HepG2 (cell line): ENCODE measurements around the gene PMFBP1. TPM values are rescaled to one million over a fixed set of nuclear protein-coding genes. Genes with fewer than 3 reads are reported as not detected.

Experiments
- ATAC-seq: fragments of 200-7000 bp; cut with Tn5 transposase; 3 replicates; pipeline ENCODE4 v1.9.1; 2020; ENCODE audit warnings: mild to moderate bottlenecking, moderate library complexity
- BruUV-seq: library from RNA; stranded (reverse); fragments of 400-500 nt; replicated peaks from 2 replicates; lab custom pipeline; 2021; lab: Mats Ljungman, UMichigan
- CTCF ChIA-PET: fragments of 300-600 bp; formaldehyde crosslinking; extraction: SDS; loops from one replicate; lab custom pipeline; 2021; ENCODE audit warnings: low total read pairs, inconsistent platforms, low intra/inter-chr PET ratio; lab: Yijun Ruan, JAX
- POLR2A ChIA-PET: fragments of 350-600 bp; sonication (Branson Sonifier 250); formaldehyde crosslinking; loops from one replicate; lab custom pipeline; 2020; ENCODE audit warnings: antibody characterized with exemption, inconsistent platforms; lab: Yijun Ruan, JAX
- DNase-seq: peaks from one replicate; pipeline ENCODE4 v3.0.0-alpha.2; 2015; ENCODE audit warnings: low spot score
- FAIRE-seq: peaks from 3 replicates; lab custom pipeline; 2011; peaks lifted over from hg19 to GRCh38; lab: Jason Lieb, UNC
- H2AFZ ChIP-seq: one replicate; pipeline ENCODE4 v1.6.1; 2011; ENCODE audit warnings: low read length, inconsistent platforms
- H3K27ac ChIP-seq: fragments of 300-600 bp; 3 replicates; pipeline ENCODE4 v1.8.0; 2011; ENCODE audit warnings: mixed run types, mild to moderate bottlenecking, mixed read lengths, low read length, inconsistent platforms; ENCODE audit not compliant: insufficient read depth; ENCODE audit errors: extremely low read length
- H3K27me3 ChIP-seq, 2 experiments: fragments of 200-600 bp in 1 of 2; 2 replicates in 1 of 2; 3 replicates in 1 of 2; pipeline versions ENCODE4 v1.6.0 to v1.8.0; 2011; ENCODE audit warnings: low read length in 2 of 2, mild to moderate bottlenecking in 2 of 2, moderate library complexity in 2 of 2, inconsistent platforms in 1 of 2; ENCODE audit not compliant: insufficient read depth in 2 of 2, control insufficient read depth in 1 of 2
- H3K36me3 ChIP-seq, 2 experiments: fragments of 200-600 bp in 1 of 2; replicated peaks in 1 of 2; 2 replicates in 1 of 2; 3 replicates in 1 of 2; pipeline versions ENCODE4 v1.5.1 to v1.8.0; 2011; ENCODE audit warnings: low read length in 2 of 2, inconsistent platforms in 1 of 2; ENCODE audit not compliant: insufficient read depth in 2 of 2, control insufficient read depth in 1 of 2
- H3K4me1 ChIP-seq: 2 replicates; pipeline ENCODE4 v1.5.1; 2012; ENCODE audit warnings: low read length, inconsistent platforms; ENCODE audit not compliant: insufficient read depth
- H3K4me2 ChIP-seq: 2 replicates; pipeline ENCODE4 v1.6.0; 2011; ENCODE audit warnings: low read depth, low read length, inconsistent platforms
- H3K4me3 ChIP-seq, 3 experiments: fragments of 200-600 bp in 1 of 3; sonication (generic), shearing (Covaris generic) in 1 of 3; replicated peaks in 1 of 3; 2 replicates each; pipeline ENCODE4 v1.5.1; 2011 to 2016; ENCODE audit warnings: low read length in 3 of 3, inconsistent platforms in 2 of 3, low read depth in 2 of 3, mild to moderate bottlenecking in 2 of 3, control low read depth in 1 of 3, mixed read lengths in 1 of 3; ENCODE audit not compliant: insufficient read depth in 1 of 3
- H3K79me2 ChIP-seq: one replicate; pipeline ENCODE4 v1.6.1; 2011; ENCODE audit warnings: low read length, inconsistent platforms; ENCODE audit not compliant: insufficient read depth
- H3K9ac ChIP-seq: 2 replicates; pipeline ENCODE4 v1.6.0; 2011; ENCODE audit warnings: mild to moderate bottlenecking, low read depth, low read length, inconsistent platforms; ENCODE audit not compliant: insufficient read depth
- H3K9me3 ChIP-seq: 2 replicates; pipeline ENCODE4 v1.5.1; 2012; ENCODE audit warnings: mild to moderate bottlenecking, low read length
- H4K20me1 ChIP-seq: 2 replicates; pipeline ENCODE4 v1.6.0; 2011; ENCODE audit warnings: inconsistent platforms, mild to moderate bottlenecking, low read length, moderate library complexity; ENCODE audit not compliant: insufficient read depth
- ETV5 ChIP-seq: IDR thresholded peaks from 2 replicates; pipeline ENCODE4 v1.6.1; 2018; ENCODE audit warnings: missing biosample characterization, missing genetic modification reagents, inconsistent platforms, borderline replicate concordance
- KLF12 ChIP-seq: sonication (generic); formaldehyde crosslinking; IDR thresholded peaks from 2 replicates; pipeline ENCODE4 v1.4.0; 2020; ENCODE audit warnings: missing genetic modification reagents, borderline replicate concordance
- NCOA2 ChIP-seq: sonication (generic); formaldehyde crosslinking; IDR thresholded peaks from 2 replicates; pipeline ENCODE4 v1.8.0; 2022; ENCODE audit warnings: inconsistent platforms
- NFATC3 ChIP-seq: sonication (generic); formaldehyde crosslinking; IDR thresholded peaks from 2 replicates; pipeline ENCODE4 v1.5.1; 2020; ENCODE audit warnings: mild to moderate bottlenecking, missing genetic modification reagents
- NRL ChIP-seq: sonication (generic); formaldehyde crosslinking; IDR thresholded peaks from 2 replicates; pipeline ENCODE4 v1.5.0; 2020; ENCODE audit warnings: missing genetic modification reagents, mild to moderate bottlenecking, moderate library complexity, borderline replicate concordance
- SNAPC2 ChIP-seq: sonication (generic); formaldehyde crosslinking; IDR thresholded peaks from 2 replicates; pipeline ENCODE4 v1.8.1; 2022; ENCODE audit warnings: mild to moderate bottlenecking, missing genetic modification reagents
- TRIM24 ChIP-seq: sonication (generic); formaldehyde crosslinking; IDR thresholded peaks from 2 replicates; pipeline ENCODE4 v1.8.0; 2022; ENCODE audit warnings: mild to moderate bottlenecking, missing genetic modification reagents
- ZFX ChIP-seq: sonication (generic); formaldehyde crosslinking; IDR thresholded peaks from 2 replicates; pipeline ENCODE4 v1.4.0; 2020; ENCODE audit warnings: mild to moderate bottlenecking, low read depth, missing genetic modification reagents, moderate library complexity
- ZKSCAN8 ChIP-seq: IDR thresholded peaks from 2 replicates; pipeline ENCODE4 v1.6.1; 2016; ENCODE audit warnings: borderline replicate concordance, missing genetic modification reagents, missing compliant biosample characterization
- ZNF605 ChIP-seq: sonication (generic); formaldehyde crosslinking; IDR thresholded peaks from 2 replicates; pipeline ENCODE4 v1.8.0; 2022; ENCODE audit warnings: mild to moderate bottlenecking, missing genetic modification reagents
- ZNF674 ChIP-seq: sonication (generic); formaldehyde crosslinking; IDR thresholded peaks from 2 replicates; pipeline ENCODE4 v1.5.0; 2020; ENCODE audit warnings: low read depth, mild to moderate bottlenecking, missing genetic modification reagents
- ZNF839 ChIP-seq: sonication (generic); formaldehyde crosslinking; IDR thresholded peaks from 2 replicates; pipeline ENCODE4 v1.4.0; 2020; ENCODE audit warnings: missing genetic modification reagents, mild to moderate bottlenecking, borderline replicate concordance
- ZNF878 ChIP-seq: sonication (generic); formaldehyde crosslinking; IDR thresholded peaks from 2 replicates; pipeline ENCODE4 v1.8.1; 2023; ENCODE audit warnings: mild to moderate bottlenecking, missing genetic modification reagents, moderate library complexity
- whole genome bisulfite sequencing: methylation state at CpG from one replicate; pipeline ENCODE4 v1.1.6; 2017; ENCODE audit warnings: low lambda C conversion rate; 5-methylcytosine and 5-hydroxymethylcytosine counted together
- in situ Hi-C: cut with HindIII; loops from 2 replicates; pipeline ENCODE4 v1.10.0; 2017; ENCODE audit warnings: low pct_unique_long_range_greater_than_20kb; ENCODE audit not compliant: extremely low pct_ligation_motif_present
- intact Hi-C: fragments of 100-400 bp; cut with micrococcal nuclease; formaldehyde crosslinking; loops from one replicate; pipeline ENCODE4 v1.10.0; 2022; ENCODE audit not compliant: unreplicated experiment
- polyA plus RNA-seq, 8 experiments: library from polyadenylated mRNA; depleted of rRNA in 3 of 8; stranded (reverse) in 7 of 8; unstranded in 1 of 8; fragments of >200 nt; fragmentation: Illumina TruSeq in 4 of 8; extraction: Trizol in 4 of 8; gene quantifications; 2 replicates each; pipeline versions ENCODE4 v1.2.1 to v1.2.3, GENCODE V29; 2011 to 2016; ENCODE audit warnings: low read depth in 4 of 8, missing spikeins in 1 of 8, mixed read lengths in 1 of 8; ENCODE audit not compliant: insufficient read depth in 1 of 8
- total RNA-seq, 5 experiments: library from RNA; depleted of rRNA; stranded (reverse); fragments of >200 nt; fragmentation: Illumina TruSeq; extraction: Trizol; gene quantifications; 2 replicates each; pipeline ENCODE4 v1.2.3, GENCODE V29; 2016; ENCODE audit warnings: low read depth in 1 of 5
- TF ChIP-seq, protein P1 (sequence below): IDR thresholded peaks from 2 replicates; pipeline ENCODE4 v1.6.1; 2018; ENCODE audit warnings: missing genetic modification reagents
- TF ChIP-seq, protein P2 (sequence below): sonication (generic); formaldehyde crosslinking; IDR thresholded peaks from 2 replicates; pipeline ENCODE4 v1.4.0; 2020; ENCODE audit warnings: mild to moderate bottlenecking, missing genetic modification reagents, borderline replicate concordance

The PMFBP1 gene
- total and polyA plus RNA-seq, 2 of the 13 experiments (the other 11 are each of a cell fraction or from before 2014, with no cell fraction given), result 1.9 to 3.8 TPM

GRCh38 chr16:72134507-72134906 lies 37.4 kb downstream of the PMFBP1 start:
- intact Hi-C loops (no loop called here), in situ Hi-C loops (no loop called here)
- TF ChIP-seq ZNF878 (CRISPR knock-in tag) (no peak), NFATC3 (CRISPR knock-in tag) (no peak), ZNF839 (no peak), ETV5 (CRISPR knock-in tag) (no peak), NRL (CRISPR knock-in tag) (no peak)
- TF ChIP-seq, protein P1, sequence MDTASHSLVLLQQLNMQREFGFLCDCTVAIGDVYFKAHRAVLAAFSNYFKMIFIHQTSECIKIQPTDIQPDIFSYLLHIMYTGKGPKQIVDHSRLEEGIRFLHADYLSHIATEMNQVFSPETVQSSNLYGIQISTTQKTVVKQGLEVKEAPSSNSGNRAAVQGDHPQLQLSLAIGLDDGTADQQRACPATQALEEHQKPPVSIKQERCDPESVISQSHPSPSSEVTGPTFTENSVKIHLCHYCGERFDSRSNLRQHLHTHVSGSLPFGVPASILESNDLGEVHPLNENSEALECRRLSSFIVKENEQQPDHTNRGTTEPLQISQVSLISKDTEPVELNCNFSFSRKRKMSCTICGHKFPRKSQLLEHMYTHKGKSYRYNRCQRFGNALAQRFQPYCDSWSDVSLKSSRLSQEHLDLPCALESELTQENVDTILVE (CRISPR knock-in tag), result no peak
- Histone ChIP-seq H3K36me3 (no peaks in the 10 kb centered on the region), H3K4me2 (no peak overlapping the region), H3K9me3 (no peaks in the 10 kb centered on the region), H3K79me2 (no peaks in the 10 kb centered on the region), H2AFZ (no peak overlapping the region), H3K27me3 (no peaks in the 10 kb centered on the region), H3K4me1 (peaks cover 16% of the 10 kb centered on the region), H3K27ac (no peak overlapping the region), H3K9ac (no peak overlapping the region), H4K20me1 (no peaks in the 10 kb centered on the region), H3K4me3 (no peak overlapping the region)
- ChIA-PET CTCF (no interaction called here), POLR2A (no interaction called here)
- no TSS peak for BruUV-seq
- no peak for FAIRE-seq
- no peak for ATAC-seq
- DNase-seq, result no peak
- WGBS, result 100% methylated on average over 2 of the region's 2 CpGs

GRCh38 chr16:72132726-72133125 lies 39.2 kb downstream of the PMFBP1 start:
- peaks cover 6% of the 10 kb centered on the region for H3K4me1 ChIP-seq
- no peak overlapping the region for H3K9ac ChIP-seq
- H3K27me3 ChIP-seq, result no peaks in the 10 kb centered on the region
- ATAC-seq (no peak), FAIRE-seq (no peak), DNase-seq (no peak)
- no peaks in the 10 kb centered on the region; a peak in 2 of 5 replicates for H3K36me3 ChIP-seq
- WGBS, result 75% methylated on average over 3 of the region's 3 CpGs
- ChIA-PET CTCF (no interaction called here), POLR2A (no interaction called here)
- intact Hi-C loops, result no loop called here
- in situ Hi-C loops, result no loop called here
- no peak overlapping the region for H2AFZ ChIP-seq
- no peak overlapping the region for H3K4me3 ChIP-seq
- H4K20me1 ChIP-seq, result no peaks in the 10 kb centered on the region
- no peaks in the 10 kb centered on the region for H3K79me2 ChIP-seq
- no peaks in the 10 kb centered on the region for H3K9me3 ChIP-seq
- no TSS peak for BruUV-seq
- no peak overlapping the region for H3K27ac ChIP-seq
- no peak overlapping the region for H3K4me2 ChIP-seq
- TF ChIP-seq, protein P2, sequence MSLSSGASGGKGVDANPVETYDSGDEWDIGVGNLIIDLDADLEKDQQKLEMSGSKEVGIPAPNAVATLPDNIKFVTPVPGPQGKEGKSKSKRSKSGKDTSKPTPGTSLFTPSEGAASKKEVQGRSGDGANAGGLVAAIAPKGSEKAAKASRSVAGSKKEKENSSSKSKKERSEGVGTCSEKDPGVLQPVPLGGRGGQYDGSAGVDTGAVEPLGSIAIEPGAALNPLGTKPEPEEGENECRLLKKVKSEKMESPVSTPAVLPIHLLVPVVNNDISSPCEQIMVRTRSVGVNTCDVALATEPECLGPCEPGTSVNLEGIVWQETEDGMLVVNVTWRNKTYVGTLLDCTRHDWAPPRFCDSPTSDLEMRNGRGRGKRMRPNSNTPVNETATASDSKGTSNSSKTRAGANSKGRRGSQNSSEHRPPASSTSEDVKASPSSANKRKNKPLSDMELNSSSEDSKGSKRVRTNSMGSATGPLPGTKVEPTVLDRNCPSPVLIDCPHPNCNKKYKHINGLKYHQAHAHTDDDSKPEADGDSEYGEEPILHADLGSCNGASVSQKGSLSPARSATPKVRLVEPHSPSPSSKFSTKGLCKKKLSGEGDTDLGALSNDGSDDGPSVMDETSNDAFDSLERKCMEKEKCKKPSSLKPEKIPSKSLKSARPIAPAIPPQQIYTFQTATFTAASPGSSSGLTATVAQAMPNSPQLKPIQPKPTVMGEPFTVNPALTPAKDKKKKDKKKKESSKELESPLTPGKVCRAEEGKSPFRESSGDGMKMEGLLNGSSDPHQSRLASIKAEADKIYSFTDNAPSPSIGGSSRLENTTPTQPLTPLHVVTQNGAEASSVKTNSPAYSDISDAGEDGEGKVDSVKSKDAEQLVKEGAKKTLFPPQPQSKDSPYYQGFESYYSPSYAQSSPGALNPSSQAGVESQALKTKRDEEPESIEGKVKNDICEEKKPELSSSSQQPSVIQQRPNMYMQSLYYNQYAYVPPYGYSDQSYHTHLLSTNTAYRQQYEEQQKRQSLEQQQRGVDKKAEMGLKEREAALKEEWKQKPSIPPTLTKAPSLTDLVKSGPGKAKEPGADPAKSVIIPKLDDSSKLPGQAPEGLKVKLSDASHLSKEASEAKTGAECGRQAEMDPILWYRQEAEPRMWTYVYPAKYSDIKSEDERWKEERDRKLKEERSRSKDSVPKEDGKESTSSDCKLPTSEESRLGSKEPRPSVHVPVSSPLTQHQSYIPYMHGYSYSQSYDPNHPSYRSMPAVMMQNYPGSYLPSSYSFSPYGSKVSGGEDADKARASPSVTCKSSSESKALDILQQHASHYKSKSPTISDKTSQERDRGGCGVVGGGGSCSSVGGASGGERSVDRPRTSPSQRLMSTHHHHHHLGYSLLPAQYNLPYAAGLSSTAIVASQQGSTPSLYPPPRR, result no peak
- no peak for TF ChIP-seq KLF12 (CRISPR knock-in tag)
- TF ChIP-seq ZKSCAN8 (CRISPR knock-in tag), result no peak
- no peak for TF ChIP-seq TRIM24
- TF ChIP-seq NCOA2 (CRISPR knock-in tag), result no peak
- no peak for TF ChIP-seq ZNF605 (CRISPR knock-in tag)
- no peak for TF ChIP-seq ZNF674 (CRISPR knock-in tag)
- no peak for TF ChIP-seq ZFX (CRISPR knock-in tag)
- TF ChIP-seq SNAPC2 (CRISPR knock-in tag), result no peak
